MCF 10A (cell line): ENCODE data around the gene MAP3K3. TPM values are rescaled to one million over a fixed set of nuclear protein-coding genes. Genes with fewer than 3 reads are reported as not detected.

Experiments
- BruUV-seq: library from RNA; stranded (reverse); fragments of 400-500 nt; replicated peaks from 2 replicates; lab custom pipeline; 2021; lab: Mats Ljungman, UMichigan
- CTCF ChIA-PET: fragments of 300-600 bp; sonication (Branson Sonifier 250); formaldehyde crosslinking; extraction: SDS; loops from one replicate; lab custom pipeline; 2021; ENCODE audit warnings: antibody characterized with exemption, inconsistent platforms; lab: Yijun Ruan, JAX
- POLR2A ChIA-PET: fragments of 300-600, 350-650 bp; sonication (Branson Sonifier 250); formaldehyde crosslinking; extraction: SDS; loops from one replicate; lab custom pipeline; 2020; ENCODE audit warnings: antibody characterized with exemption, inconsistent platforms; lab: Yijun Ruan, JAX
- DNase-seq: peaks from one replicate; pipeline ENCODE4 v3.0.0-alpha.2; 2018; ENCODE audit not compliant: unreplicated experiment
- H3K27ac Mint-ChIP-seq: one replicate; pipeline ENCODE4 v1.8.0; 2022; ENCODE audit warnings: mild to moderate bottlenecking, low read depth, mixed read lengths; ENCODE audit not compliant: unreplicated experiment
- H3K27me3 Mint-ChIP-seq: one replicate; pipeline ENCODE4 v1.8.0; 2022; ENCODE audit warnings: mixed read lengths; ENCODE audit not compliant: insufficient read depth, unreplicated experiment
- H3K36me3 Mint-ChIP-seq: one replicate; pipeline ENCODE4 v1.8.0; 2022; ENCODE audit warnings: mild to moderate bottlenecking, moderate library complexity, mixed read lengths; ENCODE audit not compliant: insufficient read depth, unreplicated experiment
- H3K4me1 Mint-ChIP-seq: one replicate; pipeline ENCODE4 v1.8.0; 2022; ENCODE audit warnings: mixed read lengths; ENCODE audit not compliant: insufficient read depth, unreplicated experiment
- H3K4me3 Mint-ChIP-seq: one replicate; pipeline ENCODE4 v1.8.0; 2022; ENCODE audit warnings: mild to moderate bottlenecking, moderate library complexity, mixed read lengths; ENCODE audit not compliant: unreplicated experiment
- H3K9me3 Mint-ChIP-seq: one replicate; pipeline ENCODE4 v1.8.0; 2022; ENCODE audit warnings: mixed read lengths; ENCODE audit not compliant: unreplicated experiment
- CTCF ChIP-seq: fragments of 200-600 bp; IDR thresholded peaks from one replicate; pipeline ENCODE4 v1.8.0; 2022; ENCODE audit warnings: antibody characterized with exemption, mild to moderate bottlenecking; ENCODE audit not compliant: unreplicated experiment
- intact Hi-C: fragments of 100-400 bp; cut with micrococcal nuclease; formaldehyde crosslinking; loops from 2 replicates; pipeline ENCODE4 v1.14.1; 2022
- total RNA-seq: library from RNA; stranded (reverse); gene quantifications from 2 replicates; pipeline ENCODE4 v1.2.3, GENCODE V29; 2022

MAP3K3 gene
- total RNA-seq, 1 experiment from 2014 or later = 12.8 TPM

GRCh38 chr17:63707151-63707550 lies 84.9 kb downstream of the MAP3K3 start:
- Mint-ChIP-seq H3K36me3 (peaks cover 59% of the 10 kb centered on the region), H3K27ac (no peak overlapping the region), H3K4me3 (no peak overlapping the region), H3K9me3 (no peaks in the 10 kb centered on the region), H3K4me1 (no peaks in the 10 kb centered on the region), H3K27me3 (no peaks in the 10 kb centered on the region)
- intact Hi-C loops = no loop called here
- DNase-seq = no peak
- no TSS peak for BruUV-seq
- ChIA-PET POLR2A (no interaction called here), CTCF (interaction anchor here (0.9 kb wide), 1 partner anchor 19 kb away, joined by 3 read pairs; no protein-coding TSS in a partner anchor)
- TF ChIP-seq CTCF = no peak

- no peaks in the 10 kb centered on the region for H3K9me3 Mint-ChIP-seq
- BruUV-seq = no TSS peak
- no peaks in the 10 kb centered on the region for H3K4me1 Mint-ChIP-seq
- H3K27me3 Mint-ChIP-seq = no peaks in the 10 kb centered on the region
- intact Hi-C loops = no loop called here
- POLR2A ChIA-PET = no interaction called here
- H3K4me3 Mint-ChIP-seq = no peak overlapping the region
- no peak for DNase-seq
- no peak for TF ChIP-seq CTCF
- no peak overlapping the region for H3K27ac Mint-ChIP-seq
- CTCF ChIA-PET = interaction anchor here (0.6 kb wide), 1 partner anchor 148 kb away, joined by 3 read pairs; no protein-coding TSS in a partner anchor
- peaks cover 61% of the 10 kb centered on the region for H3K36me3 Mint-ChIP-seq
These were observed 86.9 kb downstream of the MAP3K3 start for GRCh38 chr17:63709110-63709509.

GRCh38 chr17:63714550-63715277 lies 92.5 kb downstream of the MAP3K3 start:
- Mint-ChIP-seq H3K27me3 (no peaks in the 10 kb centered on the region), H3K36me3 (peaks cover 48% of the 10 kb centered on the region), H3K9me3 (no peaks in the 10 kb centered on the region), H3K27ac (no peak overlapping the region), H3K4me3 (no peak overlapping the region), H3K4me1 (no peaks in the 10 kb centered on the region)
- no peak for DNase-seq
- no peak for TF ChIP-seq CTCF
- ChIA-PET POLR2A (interaction anchor here (0.6 kb wide), 1 partner anchor 323 kb away, joined by 3 read pairs; no protein-coding TSS in a partner anchor), CTCF (interaction anchor here (0.5 to 0.7 kb wide), 5 partner anchors 67 to 1578 kb away, joined by 3 read pairs; no protein-coding TSS in a partner anchor)
- no TSS peak for BruUV-seq
- intact Hi-C loops = no loop called here

GRCh38 chr17:63716426-63716825 lies 94.2 kb downstream of the MAP3K3 start:
- Mint-ChIP-seq H3K27ac (no peak overlapping the region), H3K4me3 (no peak overlapping the region), H3K4me1 (no peaks in the 10 kb centered on the region), H3K36me3 (peaks cover 51% of the 10 kb centered on the region), H3K27me3 (no peaks in the 10 kb centered on the region), H3K9me3 (no peaks in the 10 kb centered on the region)
- no TSS peak for BruUV-seq
- ChIA-PET POLR2A (interaction anchor here (1.2 kb wide), 1 partner anchor 25 kb away, joined by 3 read pairs; no protein-coding TSS in a partner anchor), CTCF (interaction anchor here (0.5 kb wide), 1 partner anchor 118 kb away, joined by 6 read pairs; no protein-coding TSS in a partner anchor)
- DNase-seq = no peak
- TF ChIP-seq CTCF = no peak
- intact Hi-C loops = no loop called here
